GM12872 (cell line): ENCODE data around the gene FOXL1.
A peak's percentile ranks its signal among the peaks of the same experiment; 100 is the strongest.

Experiments used
- CTCF ChIP-seq: IDR thresholded peaks from 3 replicates; pipeline ENCODE4 v1.5.1; 2011; ENCODE audit warnings: low read depth, mild to moderate bottlenecking, low read length, moderate library complexity; ENCODE audit not compliant: insufficient read depth

FOXL1 gene

GRCh38 chr16:86575754-86576557 is 2.4 kb upstream of the FOXL1 start:
- peak; percentile 27; the same call in 1 of the 3 replicates for TF ChIP-seq CTCF

GRCh38 chr16:86576591-86577313 is 1.6 kb upstream of the FOXL1 start:
- TF ChIP-seq CTCF: no peak

- TF ChIP-seq CTCF: no peak
Observed at GRCh38 chr16:86577314-86577971, 906 bp upstream of the FOXL1 start.

GRCh38 chr16:86578611-86579267 is 390 bp downstream of the FOXL1 start:
- TF ChIP-seq CTCF: no peak

DNA sequence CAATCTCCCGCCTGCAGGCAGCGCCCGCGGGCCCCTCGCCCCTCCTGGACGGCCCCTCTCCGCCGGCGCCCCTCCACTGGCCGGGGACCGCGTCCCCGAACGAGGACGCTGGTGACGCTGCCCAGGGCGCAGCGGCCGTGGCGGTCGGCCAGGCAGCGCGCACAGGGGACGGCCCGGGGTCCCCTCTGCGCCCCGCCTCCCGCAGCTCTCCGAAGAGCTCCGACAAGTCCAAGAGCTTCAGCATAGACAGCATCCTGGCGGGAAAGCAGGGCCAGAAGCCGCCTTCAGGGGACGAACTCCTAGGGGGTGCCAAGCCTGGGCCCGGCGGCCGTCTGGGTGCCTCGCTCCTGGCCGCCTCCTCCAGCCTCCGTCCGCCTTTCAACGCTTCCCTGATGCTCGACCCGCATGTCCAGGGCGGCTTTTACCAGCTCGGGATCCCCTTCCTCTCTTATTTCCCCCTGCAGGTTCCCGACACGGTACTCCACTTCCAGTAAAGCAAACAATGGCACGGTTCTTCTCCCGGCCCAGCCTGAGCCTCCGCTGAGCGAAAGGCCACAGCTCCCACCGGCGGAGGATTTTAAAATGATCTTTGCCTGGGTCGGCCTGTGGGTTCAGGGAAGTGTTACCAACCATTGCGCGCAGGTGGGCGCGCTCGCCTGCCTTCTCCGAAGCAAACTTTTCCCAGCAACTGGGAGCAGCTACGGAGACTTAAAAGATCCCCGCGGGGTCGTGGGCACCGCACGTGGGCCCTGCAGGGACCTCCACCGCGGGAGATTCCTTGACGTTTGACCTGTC is 1.1 kb downstream of the FOXL1 start:
- TF ChIP-seq CTCF: no peak

DNA sequence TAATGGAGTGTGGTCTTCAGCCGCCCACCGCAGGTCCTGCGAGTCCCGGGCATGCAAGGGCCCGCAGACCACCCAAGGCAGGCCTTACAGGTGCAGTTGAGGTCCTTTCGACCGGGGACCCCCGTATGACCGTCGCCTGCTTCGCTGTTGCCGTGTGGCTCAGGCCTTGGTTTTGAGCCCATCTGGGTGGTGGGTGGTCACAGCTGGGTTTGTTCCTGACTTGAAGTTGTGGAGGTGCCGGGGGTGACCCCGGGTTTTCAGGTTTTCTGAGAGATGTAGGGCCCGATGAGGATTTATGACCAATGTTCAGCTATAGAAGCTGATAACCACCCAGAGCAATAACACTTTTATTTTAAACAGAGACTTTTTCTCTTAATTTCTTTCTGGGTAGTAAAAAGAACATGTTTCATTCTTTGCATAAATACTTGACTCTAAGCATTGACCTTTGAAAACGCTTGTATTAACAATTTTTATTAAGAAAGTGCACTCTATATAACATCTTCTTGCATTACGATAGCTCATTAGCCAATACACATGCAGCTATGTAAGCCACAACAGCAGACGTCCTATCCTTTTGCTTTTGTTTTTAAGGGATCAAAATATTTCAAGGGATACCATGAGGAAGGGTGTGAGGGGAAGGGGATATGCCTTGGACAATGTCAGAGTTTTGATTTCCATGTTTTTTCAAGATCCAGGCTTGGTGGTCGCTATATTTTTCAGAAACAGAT is 1.9 kb downstream of the FOXL1 start:
- TF ChIP-seq CTCF: no peak
